Spleen (tissue), 11 donors: Measurements from ENCODE around the gene CUX1. TPM values are rescaled to one million over a fixed set of nuclear protein-coding genes. Genes with fewer than 3 reads are reported as not detected.

Experiments used
- DNase-seq: peaks from one replicate; pipeline ENCODE4 v3.0.0-alpha.2; 2020
- H3K27ac ChIP-seq, 8 donors: fragments of 200-600 bp; sonication (generic) in 7 of 8; 1 replicate in 4 of 8; 2 replicates in 4 of 8; pipeline versions ENCODE4 v1.5.0 to v1.8.0; 2016 to 2021; ENCODE audit warnings: inconsistent platforms in 4 of 8, mild to moderate bottlenecking in 4 of 8, moderate library complexity in 1 of 8
- H3K27me3 ChIP-seq, 7 donors: fragments of 200-600 bp; sonication (generic) in 6 of 7; replicated peaks in 1 of 7; 1 replicate in 4 of 7; 2 replicates in 3 of 7; pipeline versions ENCODE4 v1.5.0 to v1.8.0; 2016 to 2021; ENCODE audit warnings: inconsistent platforms in 3 of 7, mild to moderate bottlenecking in 1 of 7
- H3K36me3 ChIP-seq, 6 donors: fragments of 200-600 bp; sonication (generic) in 5 of 6; 1 replicate in 4 of 6; 2 replicates in 2 of 6; pipeline versions ENCODE4 v1.5.0 to v1.8.0; 2016 to 2021; ENCODE audit warnings: inconsistent platforms in 2 of 6
- H3K4me1 ChIP-seq, 6 donors: fragments of 200-600 bp; sonication (generic) in 5 of 6; 1 replicate in 3 of 6; 2 replicates in 3 of 6; pipeline versions ENCODE4 v1.5.0 to v1.8.0; 2016 to 2021; ENCODE audit warnings: inconsistent platforms in 3 of 6
- H3K4me3 ChIP-seq, 8 donors: fragments of 200-600 bp; sonication (generic) in 7 of 8; 1 replicate in 4 of 8; 2 replicates in 4 of 8; pipeline versions ENCODE4 v1.5.0 to v1.8.0; 2016 to 2021; ENCODE audit warnings: inconsistent platforms in 4 of 8, mild to moderate bottlenecking in 4 of 8, moderate library complexity in 2 of 8
- H3K9me3 ChIP-seq, 8 donors: fragments of 200-600 bp; sonication (generic) in 7 of 8; 1 replicate in 4 of 8; 2 replicates in 4 of 8; pipeline versions ENCODE4 v1.5.0 to v1.8.0; 2016 to 2021; ENCODE audit warnings: inconsistent platforms in 4 of 8
- POLR2A ChIP-seq, 3 donors: fragments of 450-650 bp; IDR thresholded peaks; one replicate each; pipeline ENCODE4 v1.5.1; 2017; ENCODE audit warnings: antibody characterized with exemption in 3 of 3, mild to moderate bottlenecking in 1 of 3
- POLR2AphosphoS5 ChIP-seq, 3 donors: sonication (generic); formaldehyde crosslinking; IDR thresholded peaks; one replicate each; pipeline ENCODE4 v1.5.1; 2017; ENCODE audit warnings: antibody characterized with exemption in 3 of 3
- WGBS, 5 donors: extraction: QIAGEN DNeasy Blood & Tissue Kit in 3 of 5; methylation state at CpG; one replicate each; pipeline versions ENCODE4 v1.1.5 to v1.1.7; 2013 to 2018; 5-methylcytosine and 5-hydroxymethylcytosine counted together
- intact Hi-C: fragments of 100-400 bp; cut with DNase I; formaldehyde crosslinking; loops from one replicate; pipeline ENCODE4 v1.15.0; 2023; ENCODE audit warnings: low total_unique reads
- polyA plus RNA-seq, 3 donors: library from polyadenylated mRNA; stranded (reverse); fragments of 200-250 nt; gene quantifications; one replicate each; pipeline ENCODE4 v1.2.1, GENCODE V29; 2013
- total RNA-seq, 7 donors: library from RNA; depleted of rRNA in 3 of 7; stranded (reverse); fragments of >200 nt in 3 of 7; fragmentation: NEBNext Ultra II Directional in 4 of 7; extraction: Animal tissue kit (Norgen Biotek cat#: 25700) in 4 of 7; gene quantifications; one replicate each; pipeline versions ENCODE4 v1.1.0 to v1.2.1, GENCODE V29; 2016 to 2021
- TF ChIP-seq, protein P1 (sequence below), 11 experiments: fragments of 200-600 bp in 7 of 11; fragments of 450-650 bp in 4 of 11; sonication (generic) in 4 of 11; IDR thresholded peaks in 8 of 11; conservative IDR thresholded peaks in 3 of 11; 1 replicate in 7 of 11; 2 replicates in 4 of 11; pipeline versions ENCODE4 v1.4.0 to v1.8.0; 2016 to 2021; ENCODE audit warnings: antibody characterized with exemption in 11 of 11, inconsistent platforms in 4 of 11, mild to moderate bottlenecking in 1 of 11
- donor health status: healthy with polysubstance abuse.
- donor health status: DM: no; HTN: no; CAD: no; lungs with moderate emphysema.
- donor health status: DM: no; HTN: no; CAD: no.
- donor health status: Bipolar disorder and iron deficiency.
- donor health status: healthy.
- donor health status: DM: no; HTN: no; CAD: no.
- donor health status: DM: yes; HTN: yes; CAD: no.

The CUX1 gene
- total and polyA plus RNA-seq, 10 donors = 9.1 to 95.8 (median 61.9) TPM

DNA sequence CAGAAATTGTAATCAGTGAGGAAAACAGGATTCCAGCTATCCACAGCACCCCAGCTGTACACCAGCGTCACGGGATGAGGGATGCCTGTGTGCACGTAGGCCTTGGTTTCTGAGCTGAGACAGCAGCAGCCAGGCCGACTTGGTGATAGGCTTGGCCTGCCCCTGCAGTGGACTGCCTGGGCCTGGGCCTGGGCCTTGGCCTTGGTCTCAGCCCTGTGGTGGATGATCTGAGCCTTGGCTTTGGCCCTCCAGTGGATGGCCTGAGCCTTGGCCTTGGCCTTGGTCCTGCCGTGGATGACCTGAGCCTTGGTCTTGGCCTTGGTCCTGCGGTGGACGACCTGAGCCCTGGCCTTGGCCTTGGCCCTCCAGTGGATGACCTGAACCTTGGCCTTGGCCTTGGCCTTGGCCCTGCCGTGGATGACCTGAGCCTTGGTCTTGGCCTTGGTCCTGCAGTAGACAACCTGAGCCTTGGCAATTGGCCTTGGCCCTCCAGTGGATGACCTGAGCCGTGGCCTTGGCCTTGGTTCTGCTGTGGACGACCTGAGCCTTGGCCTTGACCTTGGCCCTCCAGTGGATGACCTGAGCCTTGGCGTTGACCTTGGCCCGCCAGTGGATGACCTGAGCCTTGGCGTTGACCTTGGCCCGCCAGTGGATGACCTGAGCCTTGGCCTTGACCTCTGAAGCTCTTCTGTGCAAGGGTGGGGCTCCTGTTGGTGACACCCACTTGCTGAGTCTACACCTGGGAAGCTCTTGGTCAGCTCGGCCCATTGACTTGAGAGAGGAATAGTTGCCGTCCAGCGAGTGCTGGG is 93.8 kb downstream of the CUX1 start:
- intact Hi-C loops = no loop called here
- Histone ChIP-seq H3K27ac (peak overlapping the region in 1 of 8 donors; percentile 18), H3K4me1 (peaks cover 0 to 28% (median 15%) of the 10 kb centered on the region in 6 donors), H3K36me3 (peaks cover 0 to 16% (median 6%) of the 10 kb centered on the region in 6 donors), H3K27me3 (no peaks in the 10 kb centered on the region), H3K4me3 (no peak overlapping the region), H3K9me3 (no peaks in the 10 kb centered on the region)
- 87 to 95% (median 89%) methylated on average over 5 to 17 of the region's 17 CpGs for WGBS, 5 donors
- DNase-seq = peak; percentile 66
- TF ChIP-seq, protein P1, sequence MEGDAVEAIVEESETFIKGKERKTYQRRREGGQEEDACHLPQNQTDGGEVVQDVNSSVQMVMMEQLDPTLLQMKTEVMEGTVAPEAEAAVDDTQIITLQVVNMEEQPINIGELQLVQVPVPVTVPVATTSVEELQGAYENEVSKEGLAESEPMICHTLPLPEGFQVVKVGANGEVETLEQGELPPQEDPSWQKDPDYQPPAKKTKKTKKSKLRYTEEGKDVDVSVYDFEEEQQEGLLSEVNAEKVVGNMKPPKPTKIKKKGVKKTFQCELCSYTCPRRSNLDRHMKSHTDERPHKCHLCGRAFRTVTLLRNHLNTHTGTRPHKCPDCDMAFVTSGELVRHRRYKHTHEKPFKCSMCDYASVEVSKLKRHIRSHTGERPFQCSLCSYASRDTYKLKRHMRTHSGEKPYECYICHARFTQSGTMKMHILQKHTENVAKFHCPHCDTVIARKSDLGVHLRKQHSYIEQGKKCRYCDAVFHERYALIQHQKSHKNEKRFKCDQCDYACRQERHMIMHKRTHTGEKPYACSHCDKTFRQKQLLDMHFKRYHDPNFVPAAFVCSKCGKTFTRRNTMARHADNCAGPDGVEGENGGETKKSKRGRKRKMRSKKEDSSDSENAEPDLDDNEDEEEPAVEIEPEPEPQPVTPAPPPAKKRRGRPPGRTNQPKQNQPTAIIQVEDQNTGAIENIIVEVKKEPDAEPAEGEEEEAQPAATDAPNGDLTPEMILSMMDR (IDR thresholded peaks at IDR 0.05 in 8 of 11, conservative IDR thresholded peaks at IDR 0.05 in 3 of 11) = no peak
- TF ChIP-seq POLR2AphosphoS5 (IDR thresholded peaks at IDR 0.05) (no peak), POLR2A (IDR thresholded peaks at IDR 0.05) (no peak)

DNA sequence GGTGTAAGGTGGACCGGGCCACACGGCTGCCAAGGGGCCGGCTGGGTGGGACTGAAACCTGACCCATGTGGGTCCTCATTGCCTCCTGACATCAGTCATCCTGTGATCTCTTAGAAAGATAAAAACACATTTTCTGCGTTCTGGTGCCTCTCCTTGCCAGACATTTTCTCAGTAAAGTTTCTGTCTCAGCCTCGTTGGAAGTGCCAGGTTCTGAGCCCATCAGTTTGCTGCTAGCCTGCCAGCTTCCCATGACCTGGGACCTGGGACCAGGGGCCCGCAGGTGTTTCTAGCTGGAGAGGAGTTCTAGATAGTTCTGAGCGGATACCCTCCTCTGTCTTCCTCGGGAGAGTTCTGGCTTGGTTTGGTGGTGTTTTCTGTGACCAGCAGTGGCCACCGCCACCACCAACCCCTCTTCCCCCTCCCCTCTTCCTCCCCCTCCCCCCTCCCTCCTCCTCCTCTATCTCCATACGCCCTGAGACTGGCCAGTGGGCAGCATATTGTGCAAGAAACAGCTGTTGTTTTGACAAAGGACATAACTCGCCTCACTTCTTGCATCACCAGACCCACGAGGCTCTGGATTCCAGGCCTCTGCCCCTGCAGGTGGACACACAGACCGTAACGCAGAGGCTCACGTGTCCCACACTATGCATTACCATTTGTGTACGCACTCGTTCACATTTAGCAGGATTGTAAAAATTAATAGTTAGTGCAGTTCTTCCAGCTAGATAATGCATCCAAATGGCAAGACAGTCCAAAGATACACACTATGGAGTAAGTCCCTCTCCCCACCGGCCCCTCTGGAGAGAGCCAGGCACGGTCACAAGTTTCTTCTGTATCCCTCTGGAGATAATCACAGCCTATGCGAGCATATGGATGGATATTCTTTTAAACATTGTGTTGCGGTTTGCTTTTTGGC is 94.6 kb downstream of the CUX1 start:
- intact Hi-C loops = no loop called here
- WGBS, 5 donors = 70 to 80% (median 74%) methylated on average over 18 to 21 of the region's 21 CpGs
- DNase-seq = peak; percentile 53

DNA sequence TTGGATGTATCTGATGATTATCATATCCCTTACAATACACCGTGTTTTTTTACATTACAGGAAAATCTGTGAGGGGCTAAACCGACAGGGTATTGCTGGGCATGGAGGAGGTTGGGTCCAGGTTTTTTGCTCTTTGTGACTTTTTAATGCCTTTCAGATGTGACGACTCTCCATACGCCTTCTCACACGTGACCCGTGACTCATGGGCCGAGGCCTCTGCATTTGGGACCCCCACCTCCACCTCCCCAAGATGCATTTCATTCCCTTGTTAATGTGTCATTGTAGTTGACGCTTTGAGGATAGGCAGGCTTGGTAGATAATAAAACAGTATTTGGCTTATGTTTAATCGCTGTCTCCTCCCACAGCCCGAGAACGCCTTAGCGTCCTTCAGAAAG is 95.3 kb downstream of the CUX1 start:
- WGBS, 5 donors = 88 to 96% (median 93%) methylated on average over 12 of the region's 12 CpGs
- H3K4me3 ChIP-seq = no peak overlapping the region
- no peaks in the 10 kb centered on the region for H3K27me3 ChIP-seq
- H3K9me3 ChIP-seq = no peaks in the 10 kb centered on the region
- peaks cover 0 to 32% (median 18%) of the 10 kb centered on the region in 6 donors for H3K36me3 ChIP-seq
- no peak overlapping the region for H3K27ac ChIP-seq
- peaks cover 0 to 28% (median 15%) of the 10 kb centered on the region in 6 donors for H3K4me1 ChIP-seq
- intact Hi-C loops = no loop called here
- TF ChIP-seq POLR2AphosphoS5 (IDR thresholded peaks at IDR 0.05) (no peak), POLR2A (IDR thresholded peaks at IDR 0.05) (no peak)
- TF ChIP-seq, protein P1 (IDR thresholded peaks at IDR 0.05 in 8 of 11, conservative IDR thresholded peaks at IDR 0.05 in 3 of 11) = no peak
- peak; percentile 47 for DNase-seq

More for the DNA sequence above, 94.6 kb downstream of the CUX1 start:
- peaks cover 0 to 28% (median 15%) of the 10 kb centered on the region in 6 donors for H3K4me1 ChIP-seq
- peak overlapping the region in 1 of 8 donors; percentile 18 for H3K27ac ChIP-seq
- H3K4me3 ChIP-seq = no peak overlapping the region
- H3K27me3 ChIP-seq = no peaks in the 10 kb centered on the region
- TF ChIP-seq, protein P1 (IDR thresholded peaks at IDR 0.05 in 8 of 11, conservative IDR thresholded peaks at IDR 0.05 in 3 of 11) = no peak
- no peak for TF ChIP-seq POLR2A (IDR thresholded peaks at IDR 0.05)
- no peak for TF ChIP-seq POLR2AphosphoS5 (IDR thresholded peaks at IDR 0.05)
- H3K36me3 ChIP-seq = peaks cover 0 to 25% (median 15%) of the 10 kb centered on the region in 6 donors
- H3K9me3 ChIP-seq = no peaks in the 10 kb centered on the region
